ENCODE results near the gene CTNNA2. TPM values are rescaled to one million over a fixed set of nuclear protein-coding genes. Genes with fewer than 3 reads are reported as not detected.

Gene CTNNA2
- total RNA-seq, 2 donors from 2014 or later, result not detected

DNA sequence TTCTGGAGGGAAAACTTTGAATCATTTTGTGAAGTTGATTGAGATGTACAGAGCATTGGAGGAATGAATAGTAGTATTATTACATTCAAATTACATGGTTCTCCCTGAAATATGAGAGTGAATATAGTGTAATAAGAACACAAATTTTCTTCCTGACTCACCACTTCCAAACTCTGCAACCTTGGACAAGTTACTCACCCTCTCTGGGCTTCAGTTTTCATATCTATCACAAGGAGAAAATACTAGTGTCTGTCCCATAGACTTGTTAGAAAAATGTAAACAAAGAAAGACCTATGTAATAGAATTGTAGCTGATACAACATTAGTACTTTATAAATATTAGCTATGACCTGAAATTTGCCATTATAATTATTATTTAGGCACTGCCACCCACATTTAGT lies 640.9 kb downstream of the CTNNA2 start:
- Histone ChIP-seq H3K36me3 (no peaks in the 10 kb centered on the region), H3K9me3 (no peaks in the 10 kb centered on the region)
- no peak for DNase-seq (ENCODE audit: low spot score)

DNA sequence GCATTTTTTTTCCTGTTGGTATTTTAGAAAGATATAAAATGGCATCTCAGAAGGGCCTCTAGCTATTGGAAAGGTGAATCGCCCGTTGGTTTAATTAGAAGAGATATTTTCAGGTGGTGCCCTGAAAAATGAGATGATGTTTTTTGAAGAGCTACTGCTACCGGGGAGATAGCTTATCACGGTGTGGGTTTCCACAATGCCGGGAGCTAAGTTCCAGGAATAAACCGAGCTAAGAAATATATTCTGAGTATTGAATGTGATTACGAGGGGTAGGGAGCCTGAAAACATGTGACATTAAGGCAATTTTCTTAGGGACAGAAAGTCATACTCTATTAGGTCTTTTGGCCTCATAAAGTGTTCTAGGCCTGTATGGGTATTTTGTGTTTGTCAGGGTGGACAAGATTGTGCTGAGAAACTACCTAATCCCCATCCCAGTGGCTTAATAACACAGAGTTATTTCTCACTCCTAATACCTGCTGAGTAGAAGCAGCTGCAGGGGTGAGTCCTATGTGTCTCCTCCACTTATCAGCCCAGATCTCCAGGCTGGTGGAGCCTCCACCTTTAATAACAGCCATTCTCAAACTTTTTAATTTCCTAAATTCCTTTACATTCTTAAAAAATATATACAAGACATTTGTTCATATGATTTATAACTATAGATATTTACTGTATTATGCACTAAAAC lies 641.5 kb downstream of the CTNNA2 start:
- Histone ChIP-seq H3K36me3 (no peaks in the 10 kb centered on the region), H3K4me1 (no peaks in the 10 kb centered on the region), H3K9me3 (no peaks in the 10 kb centered on the region), H3K27me3 (no peaks in the 10 kb centered on the region), H3K4me3 (no peak overlapping the region), H3K27ac (no peak overlapping the region)
- no peak for DNase-seq (ENCODE audit: low spot score)
- TF ChIP-seq, protein P1, sequence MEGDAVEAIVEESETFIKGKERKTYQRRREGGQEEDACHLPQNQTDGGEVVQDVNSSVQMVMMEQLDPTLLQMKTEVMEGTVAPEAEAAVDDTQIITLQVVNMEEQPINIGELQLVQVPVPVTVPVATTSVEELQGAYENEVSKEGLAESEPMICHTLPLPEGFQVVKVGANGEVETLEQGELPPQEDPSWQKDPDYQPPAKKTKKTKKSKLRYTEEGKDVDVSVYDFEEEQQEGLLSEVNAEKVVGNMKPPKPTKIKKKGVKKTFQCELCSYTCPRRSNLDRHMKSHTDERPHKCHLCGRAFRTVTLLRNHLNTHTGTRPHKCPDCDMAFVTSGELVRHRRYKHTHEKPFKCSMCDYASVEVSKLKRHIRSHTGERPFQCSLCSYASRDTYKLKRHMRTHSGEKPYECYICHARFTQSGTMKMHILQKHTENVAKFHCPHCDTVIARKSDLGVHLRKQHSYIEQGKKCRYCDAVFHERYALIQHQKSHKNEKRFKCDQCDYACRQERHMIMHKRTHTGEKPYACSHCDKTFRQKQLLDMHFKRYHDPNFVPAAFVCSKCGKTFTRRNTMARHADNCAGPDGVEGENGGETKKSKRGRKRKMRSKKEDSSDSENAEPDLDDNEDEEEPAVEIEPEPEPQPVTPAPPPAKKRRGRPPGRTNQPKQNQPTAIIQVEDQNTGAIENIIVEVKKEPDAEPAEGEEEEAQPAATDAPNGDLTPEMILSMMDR (IDR thresholded peaks at IDR 0.05), result no peak

More for the DNA sequence above, 640.9 kb downstream of the CTNNA2 start:
- no peaks in the 10 kb centered on the region for H3K4me1 ChIP-seq
- no peaks in the 10 kb centered on the region for H3K27me3 ChIP-seq
- H3K4me3 ChIP-seq, result no peak overlapping the region
- no peak overlapping the region for H3K27ac ChIP-seq
- TF ChIP-seq, protein P1 (IDR thresholded peaks at IDR 0.05), result no peak

DNA sequence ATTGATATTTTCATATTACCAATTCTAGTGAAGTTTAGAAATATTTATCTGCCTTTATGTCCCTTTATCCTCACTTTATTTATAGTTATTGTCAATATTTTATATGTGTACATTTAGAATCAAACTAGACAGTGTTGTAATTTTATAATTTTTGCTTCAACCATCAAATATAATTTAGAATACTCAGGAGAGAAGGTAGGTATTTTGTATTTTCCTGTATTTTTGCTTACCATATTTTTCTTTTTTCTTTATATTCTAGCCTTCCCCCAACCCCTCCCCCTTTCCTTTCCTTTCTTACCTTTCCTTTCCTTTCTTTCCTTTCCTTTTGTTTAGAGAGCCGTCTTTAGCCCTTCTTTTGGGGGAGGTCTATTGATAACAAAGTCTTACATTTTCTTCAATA lies 651.5 kb downstream of the CTNNA2 start:
- TF ChIP-seq, protein P1 (IDR thresholded peaks at IDR 0.05), result no peak

DNA sequence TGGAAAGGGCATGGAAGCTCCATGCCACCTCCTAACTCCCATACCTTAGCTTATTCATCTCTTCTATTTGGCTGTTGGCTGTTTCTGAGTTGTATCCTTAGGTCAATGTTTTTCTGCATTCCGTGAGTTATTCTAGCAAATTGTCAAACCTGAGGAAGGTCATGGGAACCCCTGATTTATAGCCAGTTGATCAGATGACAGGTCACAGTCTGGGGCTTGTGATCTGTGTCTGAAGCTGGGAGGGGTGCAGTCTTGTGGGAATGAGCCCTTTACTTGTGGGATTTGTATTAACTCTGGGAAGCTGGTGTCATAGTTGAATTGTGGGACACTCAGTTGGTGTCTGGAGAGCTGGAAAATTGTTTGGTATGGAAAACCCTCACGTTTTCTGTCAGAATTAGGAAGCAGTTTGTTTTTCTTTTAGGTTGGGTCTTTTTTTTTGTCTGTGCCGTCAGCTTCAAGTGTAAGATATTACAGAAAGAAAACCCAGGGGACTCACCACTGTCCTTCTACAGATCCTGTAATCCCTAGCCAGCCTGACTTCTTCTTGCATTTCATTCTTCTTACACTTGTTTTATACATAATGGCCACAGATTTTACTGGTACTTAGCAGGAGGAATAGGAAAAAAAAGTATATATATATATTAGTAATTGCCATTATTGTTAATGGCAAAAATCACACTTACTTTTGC lies 653.8 kb downstream of the CTNNA2 start:
- Histone ChIP-seq H3K4me1 (no peaks in the 10 kb centered on the region), H3K27ac (no peak overlapping the region), H3K27me3 (no peaks in the 10 kb centered on the region), H3K4me3 (no peak overlapping the region), H3K36me3 (no peaks in the 10 kb centered on the region), H3K9me3 (no peaks in the 10 kb centered on the region)
- TF ChIP-seq, protein P1 (IDR thresholded peaks at IDR 0.05), result no peak
- no peak for DNase-seq (ENCODE audit: low spot score)

More for the DNA sequence above, 651.5 kb downstream of the CTNNA2 start:
- H3K27me3 ChIP-seq, result no peaks in the 10 kb centered on the region
- no peak overlapping the region for H3K4me3 ChIP-seq
- peaks cover 0 to 9% of the 10 kb centered on the region in 2 donors for H3K9me3 ChIP-seq
- no peaks in the 10 kb centered on the region for H3K36me3 ChIP-seq
- H3K27ac ChIP-seq, result no peak overlapping the region
- H3K4me1 ChIP-seq, result no peaks in the 10 kb centered on the region
- no peak for DNase-seq (ENCODE audit: low spot score)

DNA sequence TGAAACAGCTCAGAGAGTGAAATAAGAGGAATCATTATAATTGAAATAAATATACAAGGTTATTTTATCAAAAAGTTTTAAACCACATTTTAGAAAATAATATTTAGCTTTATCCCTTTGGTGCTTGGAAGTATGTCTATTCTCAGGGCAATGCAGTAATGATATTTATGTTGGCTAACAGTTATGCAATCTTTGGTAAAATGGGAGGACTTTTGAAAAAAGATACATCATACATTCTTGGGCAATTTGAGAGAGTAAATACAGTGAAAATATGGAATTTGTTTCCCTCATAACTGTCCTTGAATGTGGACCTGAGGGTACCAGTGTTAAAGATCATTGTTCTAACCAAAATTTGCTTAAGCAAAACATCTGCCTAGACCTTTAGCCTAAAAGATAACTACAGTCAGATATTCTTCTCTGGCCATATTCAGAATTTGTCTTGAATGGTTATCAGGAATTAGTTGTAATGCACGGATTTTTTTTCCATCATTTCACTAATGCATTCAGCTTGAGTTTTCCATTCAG lies 654.5 kb downstream of the CTNNA2 start:
- no peaks in the 10 kb centered on the region for H3K9me3 ChIP-seq
- no peak overlapping the region for H3K4me3 ChIP-seq
- TF ChIP-seq, protein P1 (IDR thresholded peaks at IDR 0.05), result no peak
- DNase-seq (ENCODE audit: low spot score), result no peak
- H3K36me3 ChIP-seq, result no peaks in the 10 kb centered on the region
- H3K4me1 ChIP-seq, result no peaks in the 10 kb centered on the region
- H3K27ac ChIP-seq, result no peak overlapping the region
- H3K27me3 ChIP-seq, result no peaks in the 10 kb centered on the region

Data from right atrium auricular region (tissue), 2 donors.